GM19455 (cell line): ENCODE measurements around the gene ZBED5.
"Not testable (repeated sequence)": the region's sequence is repeated elsewhere in the genome, so short reads cannot be mapped to it uniquely, and the experiment has no call there.

ENCODE experiments used
- ATAC-seq: cut with Tn5 transposase; IDR thresholded peaks from one replicate; pipeline ENCODE4 v1.9.1; 2021; ENCODE audit not compliant: unreplicated experiment

ZBED5 gene

DNA sequence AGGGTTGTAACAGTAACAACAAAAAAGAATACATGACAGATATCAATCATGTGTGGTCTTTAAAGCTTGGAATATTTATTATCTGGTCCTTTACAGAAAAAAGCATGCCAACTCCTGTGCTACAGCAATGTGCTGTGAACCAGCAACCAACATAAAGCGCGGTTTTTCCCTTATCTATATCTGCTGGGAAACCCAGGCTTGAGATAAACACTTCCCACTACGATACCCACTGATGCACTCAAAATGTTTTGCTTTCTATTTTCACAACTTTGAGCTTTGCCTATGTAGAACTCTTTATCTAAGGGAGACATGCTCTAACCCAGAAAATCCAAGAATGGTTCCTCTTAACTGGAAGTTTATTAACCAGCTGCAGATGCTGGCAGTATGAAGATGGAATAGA lies 19.0 kb downstream of the ZBED5 start:
- ATAC-seq, result no peak

GRCh38 chr11:10838083-10838482 lies 19.8 kb downstream of the ZBED5 start:
- no peak for ATAC-seq

GRCh38 chr11:10836884-10837283 lies 21.0 kb downstream of the ZBED5 start:
- ATAC-seq, result not testable (repeated sequence)

- no peak for ATAC-seq
These were observed 28.7 kb downstream of the ZBED5 start for GRCh38 chr11:10829139-10829538.

- no peak for ATAC-seq
These were observed 29.5 kb downstream of the ZBED5 start for GRCh38 chr11:10828402-10828801.

- ATAC-seq, result no peak
These were observed 33.0 kb downstream of the ZBED5 start for GRCh38 chr11:10824888-10825287.

GRCh38 chr11:10823152-10823579 lies 34.7 kb downstream of the ZBED5 start:
- ATAC-seq, result no peak

DNA sequence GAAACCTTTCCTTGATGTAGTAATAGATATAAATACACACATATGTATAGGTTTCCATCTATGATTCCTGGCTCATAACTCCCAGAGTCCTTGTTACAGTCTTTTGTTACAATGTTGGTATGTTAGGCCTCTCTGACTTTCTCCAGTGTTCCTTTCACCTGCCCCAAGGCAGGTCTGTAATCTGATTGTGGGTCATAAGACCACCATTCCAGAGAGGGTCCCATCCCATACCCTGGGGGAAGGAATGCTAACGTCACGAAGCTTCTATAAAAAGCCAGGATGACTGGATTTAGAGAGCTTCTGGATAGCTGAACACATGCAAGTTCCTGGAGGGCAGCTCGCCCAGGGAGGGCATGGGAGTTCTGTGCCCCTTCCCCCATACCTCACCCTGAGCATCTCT lies 35.4 kb downstream of the ZBED5 start:
- ATAC-seq, result not testable (repeated sequence)

- ATAC-seq, result no peak
These were observed 39.3 kb downstream of the ZBED5 start for GRCh38 chr11:10818594-10818993.

DNA sequence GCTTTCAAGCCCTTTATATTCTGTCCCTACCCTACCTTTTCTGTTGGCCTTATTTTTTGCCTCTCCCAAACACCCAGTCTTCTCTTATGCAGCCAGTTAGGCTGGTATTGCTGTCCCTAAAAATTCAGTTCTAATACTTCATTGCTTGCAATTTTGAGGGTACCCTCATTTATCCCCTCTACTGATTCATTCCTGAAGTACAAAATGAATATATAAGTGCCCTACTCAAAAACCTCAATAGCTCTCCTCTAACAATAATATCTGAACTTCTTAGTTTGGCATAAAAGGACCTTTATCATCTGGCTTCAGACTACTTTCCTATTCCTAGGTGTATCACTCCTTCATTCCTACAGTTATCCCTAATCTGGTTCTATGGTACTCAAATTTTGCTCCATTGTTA lies 43.9 kb downstream of the ZBED5 start:
- no peak for ATAC-seq

- peak; percentile 31 for ATAC-seq
These were observed 48.3 kb downstream of the ZBED5 start for GRCh38 chr11:10809373-10810160.

DNA sequence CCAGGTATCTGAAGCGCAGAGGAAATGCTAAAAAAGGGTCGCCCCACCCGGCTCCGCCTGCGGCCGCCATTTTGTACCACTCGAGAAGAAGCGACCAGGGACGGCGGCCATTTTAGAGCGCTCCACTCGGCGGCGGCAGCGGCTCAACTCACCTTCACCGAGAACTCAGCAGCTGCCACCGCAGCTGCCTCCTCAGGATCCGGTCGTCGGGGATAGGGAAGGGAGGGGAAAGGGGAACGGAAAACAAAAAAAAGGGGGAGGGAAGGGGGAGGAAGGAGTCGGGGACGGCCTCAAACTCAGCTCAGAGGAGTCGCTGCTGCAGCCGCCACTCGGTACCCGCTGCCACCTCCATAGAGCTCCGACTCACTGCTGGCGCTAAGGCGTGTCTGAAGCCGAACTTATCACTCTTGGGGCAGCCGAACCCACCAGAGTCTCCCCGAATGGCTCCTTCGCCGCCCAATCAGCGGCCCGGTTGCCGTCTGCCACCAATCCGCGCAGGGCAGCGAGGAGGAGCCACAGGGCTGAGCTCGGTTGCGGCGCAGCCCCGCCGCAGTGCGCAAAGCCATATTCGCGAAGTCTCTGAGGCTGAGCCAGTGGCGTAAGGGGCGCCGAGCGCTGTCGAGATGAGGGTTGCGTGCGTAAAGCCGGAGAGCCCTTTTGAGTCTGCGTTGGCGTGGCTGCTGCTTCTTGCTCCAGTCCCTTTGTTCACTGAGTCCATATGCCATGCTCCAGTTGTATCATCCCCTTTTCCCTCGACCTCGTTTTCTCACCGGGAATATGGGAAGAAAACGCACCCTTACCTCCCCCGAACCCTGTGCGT lies 49.1 kb downstream of the ZBED5 start, which contains the start of gene EIF4G2:
TSS of gene EIF4G2 (minus strand) at position 374 of the 820 bp plus-strand sequence.
- peak; percentile 89 for ATAC-seq

GRCh38 chr11:10808235-10808552 lies 49.7 kb downstream of the ZBED5 start:
- no peak for ATAC-seq

GRCh38 chr11:10807493-10808234 lies 50.2 kb downstream of the ZBED5 start:
- ATAC-seq, result peak; percentile 9

- no peak for ATAC-seq
These were observed 51.6 kb downstream of the ZBED5 start for GRCh38 chr11:10806206-10806605.

GRCh38 chr11:10805741-10806140 lies 52.1 kb downstream of the ZBED5 start:
- no peak for ATAC-seq

DNA sequence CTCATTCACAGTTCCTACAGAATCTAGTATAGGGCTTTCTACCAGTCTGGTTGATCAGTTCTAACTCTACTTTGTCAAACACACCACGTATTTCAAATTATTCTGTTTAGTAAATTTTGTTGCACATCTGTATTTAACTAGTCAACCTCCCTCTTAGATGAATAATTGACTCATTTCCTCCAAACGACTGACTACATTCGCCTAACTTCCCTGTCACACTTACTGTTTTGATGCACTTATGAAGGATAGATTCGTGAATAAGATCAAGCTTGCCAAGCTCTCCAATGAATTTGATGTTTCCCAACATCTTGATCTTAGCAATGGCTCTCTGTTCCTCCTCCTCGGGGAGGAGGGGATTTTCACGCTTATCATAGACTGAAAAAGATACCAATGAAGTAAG lies 54.2 kb downstream of the ZBED5 start:
- no peak for ATAC-seq
